HepG2 (cell line): ENCODE data around the gene CEBPA. TPM values are rescaled to one million over a fixed set of nuclear protein-coding genes. Genes with fewer than 3 reads are reported as not detected.

ENCODE experiments used
- AFF4 ChIP-seq: sonication (generic); formaldehyde crosslinking; IDR thresholded peaks from 2 replicates; pipeline ENCODE4 v1.4.0; 2020; ENCODE audit warnings: missing genetic modification reagents
- ATF2 ChIP-seq: sonication (generic); formaldehyde crosslinking; IDR thresholded peaks from 2 replicates; pipeline ENCODE4 v1.4.0; 2020; ENCODE audit warnings: missing genetic modification reagents
- DBP ChIP-seq: sonication (generic); formaldehyde crosslinking; IDR thresholded peaks from 2 replicates; pipeline ENCODE4 v1.4.0; 2020; ENCODE audit warnings: missing genetic modification reagents; ENCODE audit errors: not compliant biosample characterization
- HMGXB4 ChIP-seq, 2 experiments: sonication (generic) in 1 of 2; formaldehyde crosslinking in 1 of 2; IDR thresholded peaks; 2 replicates each; pipeline versions ENCODE4 v1.4.0 to v1.6.1; 2018 to 2020; ENCODE audit warnings: missing genetic modification reagents in 2 of 2, borderline replicate concordance in 1 of 2, low read depth in 1 of 2, mild to moderate bottlenecking in 1 of 2, missing biosample characterization in 1 of 2
- MAFK ChIP-seq, 2 experiments: IDR thresholded peaks in 1 of 2; conservative IDR thresholded peaks in 1 of 2; 2 replicates each; pipeline ENCODE4 v1.6.1; 2011; ENCODE audit warnings: improper control_type of control experiment in 2 of 2, low read length in 2 of 2
- SMARCE1 ChIP-seq: fragments of 450-650 bp; IDR thresholded peaks from 2 replicates; pipeline ENCODE4 v1.6.1; 2017; ENCODE audit warnings: borderline replicate concordance
- SRSF9 ChIP-seq: fragments of 200-400 bp; formaldehyde crosslinking; IDR thresholded peaks from 2 replicates; pipeline ENCODE4 v1.6.1; 2018; ENCODE audit warnings: borderline replicate concordance, mild to moderate bottlenecking, low read depth, low read length; ENCODE audit not compliant: insufficient read depth, poor library complexity, severe bottlenecking
- SUZ12 ChIP-seq: fragments of 150-350 bp; IDR thresholded peaks from 2 replicates; pipeline ENCODE4 v1.6.1; 2014; ENCODE audit warnings: low read depth, low read length
- ZBTB2 ChIP-seq: sonication (generic); formaldehyde crosslinking; IDR thresholded peaks from 2 replicates; pipeline ENCODE4 v1.8.0; 2022; ENCODE audit warnings: low read depth, missing genetic modification reagents
- ZBTB4 ChIP-seq: sonication (generic); formaldehyde crosslinking; IDR thresholded peaks from 2 replicates; pipeline ENCODE4 v1.4.0; 2020; ENCODE audit warnings: missing genetic modification reagents, mild to moderate bottlenecking, borderline replicate concordance
- ZNF709 ChIP-seq: sonication (generic); formaldehyde crosslinking; IDR thresholded peaks from 2 replicates; pipeline ENCODE4 v1.5.0; 2020; ENCODE audit warnings: mild to moderate bottlenecking, missing genetic modification reagents
- ZNF841 ChIP-seq: sonication (generic); formaldehyde crosslinking; IDR thresholded peaks from 2 replicates; pipeline ENCODE4 v1.8.1; 2023; ENCODE audit warnings: missing genetic modification reagents, borderline replicate concordance
- ZNF878 ChIP-seq: sonication (generic); formaldehyde crosslinking; IDR thresholded peaks from 2 replicates; pipeline ENCODE4 v1.8.1; 2023; ENCODE audit warnings: mild to moderate bottlenecking, missing genetic modification reagents, moderate library complexity
- polyA plus RNA-seq, 8 experiments: library from polyadenylated mRNA; depleted of rRNA in 3 of 8; stranded (reverse) in 7 of 8; unstranded in 1 of 8; fragments of >200 nt; fragmentation: Illumina TruSeq in 4 of 8; extraction: Trizol in 4 of 8; gene quantifications; 2 replicates each; pipeline versions ENCODE4 v1.2.1 to v1.2.3, GENCODE V29; 2011 to 2016; ENCODE audit warnings: low read depth in 4 of 8, missing spikeins in 1 of 8, mixed read lengths in 1 of 8; ENCODE audit not compliant: insufficient read depth in 1 of 8
- total RNA-seq, 5 experiments: library from RNA; depleted of rRNA; stranded (reverse); fragments of >200 nt; fragmentation: Illumina TruSeq; extraction: Trizol; gene quantifications; 2 replicates each; pipeline ENCODE4 v1.2.3, GENCODE V29; 2016; ENCODE audit warnings: low read depth in 1 of 5

CEBPA gene
- total and polyA plus RNA-seq, 2 of the 13 experiments (the other 11 are each of a cell fraction or from before 2014, with no cell fraction given): 24.8 to 103 TPM

GRCh38 chr19:33303791-33304345 is 1.5 kb upstream of the CEBPA start (continued):
- TF ChIP-seq DBP (CRISPR knock-in tag) (no peak), ZBTB2 (CRISPR knock-in tag) (no peak), ATF2 (CRISPR knock-in tag) (no peak), HMGXB4 (CRISPR knock-in tag; IDR thresholded peaks at IDR 0.05; ENCODE audit: borderline replicate concordance in 1 of 2, low read depth in 1 of 2) (no peak), ZNF709 (CRISPR knock-in tag) (no peak), ZBTB4 (peak; percentile 67; the same call in 1 of the 2 replicates), MAFK (conservative IDR thresholded peaks at IDR 0.05 in 1 of 2, IDR thresholded peaks at IDR 0.05 in 1 of 2; ENCODE audit: low read length in 2 of 2) (no peak), SUZ12 (no peak), ZNF878 (CRISPR knock-in tag) (no peak), ZNF841 (no peak), SRSF9 (no peak), SMARCE1 (no peak), AFF4 (no peak)
